Left cardiac atrium (tissue), 4 donors: ENCODE results near the gene RNF157. TPM values are rescaled to one million over a fixed set of nuclear protein-coding genes. Genes with fewer than 3 reads are reported as not detected.
"Not testable (repeated sequence)": the region's sequence is repeated elsewhere in the genome, so short reads cannot be mapped to it uniquely, and the experiment has no call there.

ENCODE experiments used
- ATAC-seq, 2 donors: fragments of 200-7000 bp; cut with Tn5 transposase; one replicate each; pipeline ENCODE4 v1.9.1; 2020; ENCODE audit warnings: mild to moderate bottlenecking in 2 of 2, moderate library complexity in 2 of 2
- DNase-seq: peaks from one replicate; pipeline ENCODE4 v3.0.0-alpha.2; 2020
- intact Hi-C, 2 donors: fragments of 100-400 bp; cut with DNase I; formaldehyde crosslinking; loops; one replicate each; pipeline versions ENCODE4 v1.14.1 to v1.15.1; 2022 to 2023
- total RNA-seq, 2 donors: library from RNA; stranded (reverse); fragmentation: NEBNext Ultra II Directional; extraction: Animal tissue kit (Norgen Biotek cat#: 25700); gene quantifications; one replicate each; pipeline ENCODE4 v1.2.1, GENCODE V29; 2021
- donor health status: DM: no; HTN: yes; CAD: no.
- donor health status: DM: no; HTN: yes; CAD: no; lungs with severe emphysema.
- donor health status: DM: yes; HTN: yes; CAD: no.
- donor health status: Dilated cardiomyopathy.

The RNF157 gene
- total RNA-seq, 2 donors from 2014 or later = 11.1 to 19.9 TPM

GRCh38 chr17:76241204-76241538, 878 bp upstream of the RNF157 start:
- ATAC-seq (peak; percentile 17 to 23), DNase-seq (peak; percentile 60)
- intact Hi-C loops = no loop called here

GRCh38 chr17:76239538-76240274, 587 bp downstream of the RNF157 start:
- DNase-seq (no peak), ATAC-seq (peak; percentile 1 to 16)
- intact Hi-C loops = no loop called here

- DNase-seq (no peak), ATAC-seq (no peak)
- intact Hi-C loops = no loop called here
These were observed 1.3 kb downstream of the RNF157 start for GRCh38 chr17:76238847-76239537.

- intact Hi-C loops = no loop called here
- DNase-seq = no peak
- no peak for ATAC-seq
These were observed 2.4 kb downstream of the RNF157 start for GRCh38 chr17:76237859-76238313.

- no peak for DNase-seq
- intact Hi-C loops = no loop called here
- ATAC-seq = no peak
These were observed 3.7 kb downstream of the RNF157 start for GRCh38 chr17:76236603-76237002.

GRCh38 chr17:76235883-76236282, 4.4 kb downstream of the RNF157 start:
- ATAC-seq = no peak

GRCh38 chr17:76234354-76234679, 6.0 kb downstream of the RNF157 start:
- no peak for DNase-seq
- intact Hi-C loops = no loop called here
- ATAC-seq = no peak

More at GRCh38 chr17:76235883-76236282, 4.4 kb downstream of the RNF157 start:
- DNase-seq = no peak
- intact Hi-C loops = no loop called here

- intact Hi-C loops = no loop called here
- DNase-seq = no peak
- no peak for ATAC-seq
These were observed 6.5 kb downstream of the RNF157 start for GRCh38 chr17:76233588-76234353.

GRCh38 chr17:76232342-76232741, 8.0 kb downstream of the RNF157 start:
- intact Hi-C loops = no loop called here
- DNase-seq (no peak), ATAC-seq (no peak)

- intact Hi-C loops, ATAC-seq, DNase-seq: not testable (repeated sequence)
These were observed 13.5 kb downstream of the RNF157 start for GRCh38 chr17:76226749-76227148.

- not testable (repeated sequence) for ATAC-seq
These were observed 14.8 kb downstream of the RNF157 start for GRCh38 chr17:76225373-76226086.

GRCh38 chr17:76223802-76224201, 16.5 kb downstream of the RNF157 start:
- intact Hi-C loops = no loop called here
- DNase-seq (no peak), ATAC-seq (no peak)

More at GRCh38 chr17:76225373-76226086, 14.8 kb downstream of the RNF157 start:
- intact Hi-C loops, DNase-seq: not testable (repeated sequence)

- intact Hi-C loops = no loop called here
- ATAC-seq (no peak), DNase-seq (no peak)
These were observed 20.5 kb downstream of the RNF157 start for GRCh38 chr17:76219670-76220383.

- DNase-seq (no peak), ATAC-seq (no peak)
- intact Hi-C loops = no loop called here
These were observed 23.2 kb downstream of the RNF157 start for GRCh38 chr17:76217081-76217480.

- DNase-seq (no peak), ATAC-seq (no peak)
- intact Hi-C loops = no loop called here
These were observed 26.8 kb downstream of the RNF157 start for GRCh38 chr17:76213491-76213890.

- intact Hi-C loops = no loop called here
- ATAC-seq = no peak
These were observed 32.2 kb downstream of the RNF157 start for GRCh38 chr17:76208120-76208519.

GRCh38 chr17:76207275-76208059, 32.8 kb downstream of the RNF157 start:
- no peak for DNase-seq
- intact Hi-C loops = no loop called here
- ATAC-seq = peak in 1 of 2 donors; percentile 48

More at GRCh38 chr17:76208120-76208519, 32.2 kb downstream of the RNF157 start:
- DNase-seq = no peak
